ENCODE data around the gene FOCAD. TPM values are rescaled to one million over a fixed set of nuclear protein-coding genes. Genes with fewer than 3 reads are reported as not detected.

The FOCAD gene
- total and polyA plus RNA-seq, 8 donors = 5.6 to 212 (median 12.2) TPM

DNA sequence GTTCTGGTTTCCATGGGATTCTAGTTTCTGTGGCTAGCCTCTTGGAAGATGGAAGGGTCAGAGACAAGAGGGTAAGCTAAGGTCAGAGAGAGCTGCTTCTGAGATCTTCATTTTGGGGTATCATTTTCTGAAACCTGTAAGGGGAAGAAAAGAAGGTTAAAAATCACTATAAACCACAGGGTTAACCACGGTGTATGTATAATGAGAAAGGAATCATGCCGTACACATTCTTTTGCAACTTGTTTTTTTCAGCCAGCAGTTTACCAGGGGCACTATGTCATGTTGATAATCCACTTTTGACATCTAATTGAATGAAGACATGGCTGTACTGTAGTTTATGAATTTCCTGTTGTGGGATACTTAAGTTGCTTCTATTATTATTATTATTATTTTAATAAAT, 164.4 kb downstream of the FOCAD start:
- Histone ChIP-seq H3K9me3 (no peaks in the 10 kb centered on the region), H3K27ac (no peak overlapping the region), H3K4me1 (peaks cover 0 to 10% (median 0%) of the 10 kb centered on the region in 4 donors), H3K27me3 (no peaks in the 10 kb centered on the region), H3K36me3 (no peaks in the 10 kb centered on the region), H3K4me3 (no peak overlapping the region)
- WGBS, 5 donors = 50 to 76% (median 69%) methylated on average over 2 of the region's 2 CpGs
- intact Hi-C loops (cut with DNase I; ENCODE audit: low total_unique reads) = no loop called here
- TF ChIP-seq, protein P1, sequence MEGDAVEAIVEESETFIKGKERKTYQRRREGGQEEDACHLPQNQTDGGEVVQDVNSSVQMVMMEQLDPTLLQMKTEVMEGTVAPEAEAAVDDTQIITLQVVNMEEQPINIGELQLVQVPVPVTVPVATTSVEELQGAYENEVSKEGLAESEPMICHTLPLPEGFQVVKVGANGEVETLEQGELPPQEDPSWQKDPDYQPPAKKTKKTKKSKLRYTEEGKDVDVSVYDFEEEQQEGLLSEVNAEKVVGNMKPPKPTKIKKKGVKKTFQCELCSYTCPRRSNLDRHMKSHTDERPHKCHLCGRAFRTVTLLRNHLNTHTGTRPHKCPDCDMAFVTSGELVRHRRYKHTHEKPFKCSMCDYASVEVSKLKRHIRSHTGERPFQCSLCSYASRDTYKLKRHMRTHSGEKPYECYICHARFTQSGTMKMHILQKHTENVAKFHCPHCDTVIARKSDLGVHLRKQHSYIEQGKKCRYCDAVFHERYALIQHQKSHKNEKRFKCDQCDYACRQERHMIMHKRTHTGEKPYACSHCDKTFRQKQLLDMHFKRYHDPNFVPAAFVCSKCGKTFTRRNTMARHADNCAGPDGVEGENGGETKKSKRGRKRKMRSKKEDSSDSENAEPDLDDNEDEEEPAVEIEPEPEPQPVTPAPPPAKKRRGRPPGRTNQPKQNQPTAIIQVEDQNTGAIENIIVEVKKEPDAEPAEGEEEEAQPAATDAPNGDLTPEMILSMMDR (IDR thresholded peaks at IDR 0.05) = no peak
- TF ChIP-seq EP300 (IDR thresholded peaks at IDR 0.05) (no peak), POLR2AphosphoS5 (IDR thresholded peaks at IDR 0.05) (no peak), POLR2A (IDR thresholded peaks at IDR 0.05) (no peak)
- DNase-seq = no peak

GRCh38 chr9:20853866-20854265, 169.8 kb downstream of the FOCAD start:
- no peak for DNase-seq
- H3K36me3 ChIP-seq = no peaks in the 10 kb centered on the region
- no peak overlapping the region for H3K27ac ChIP-seq
- no peak overlapping the region for H3K4me3 ChIP-seq
- peaks cover 0 to 12% (median 0%) of the 10 kb centered on the region in 4 donors for H3K9me3 ChIP-seq
- H3K27me3 ChIP-seq = no peaks in the 10 kb centered on the region
- no peaks in the 10 kb centered on the region for H3K4me1 ChIP-seq
- no peak for TF ChIP-seq POLR2AphosphoS5 (IDR thresholded peaks at IDR 0.05)
- TF ChIP-seq, protein P1 (IDR thresholded peaks at IDR 0.05) = no peak
- no peak for TF ChIP-seq EP300 (IDR thresholded peaks at IDR 0.05)
- TF ChIP-seq POLR2A (IDR thresholded peaks at IDR 0.05) = no peak
- intact Hi-C loops (cut with DNase I; ENCODE audit: low total_unique reads) = no loop called here
- 76 to 87% (median 82%) methylated on average over 2 of the region's 2 CpGs for WGBS, 5 donors

DNA sequence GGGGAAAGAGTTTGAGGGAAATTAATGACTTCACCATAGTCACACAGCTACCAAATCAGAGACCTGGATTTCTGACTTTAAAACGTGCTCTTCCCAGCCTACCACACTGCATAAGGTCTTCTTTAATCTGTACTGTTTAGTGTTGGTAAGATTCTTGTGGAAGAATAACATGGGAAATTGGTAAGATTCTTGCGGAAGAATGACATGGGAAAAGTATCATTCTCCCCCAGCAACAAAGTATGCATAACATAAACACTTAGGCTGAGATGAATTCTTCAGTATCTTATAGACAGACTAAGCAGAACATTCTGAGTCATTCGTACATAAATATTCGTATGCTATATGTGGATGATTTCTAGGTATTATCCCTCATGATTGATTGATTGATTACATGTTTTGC, 170.4 kb downstream of the FOCAD start:
- no peaks in the 10 kb centered on the region for H3K36me3 ChIP-seq
- no peak overlapping the region for H3K27ac ChIP-seq
- H3K9me3 ChIP-seq = peaks cover 0 to 12% (median 0%) of the 10 kb centered on the region in 4 donors
- H3K4me1 ChIP-seq = no peaks in the 10 kb centered on the region
- no peak overlapping the region for H3K4me3 ChIP-seq
- no peak for DNase-seq
- intact Hi-C loops (cut with DNase I; ENCODE audit: low total_unique reads) = no loop called here
- H3K27me3 ChIP-seq = no peaks in the 10 kb centered on the region
- TF ChIP-seq POLR2A (IDR thresholded peaks at IDR 0.05) = no peak
- TF ChIP-seq POLR2AphosphoS5 (IDR thresholded peaks at IDR 0.05) = no peak
- no peak for TF ChIP-seq EP300 (IDR thresholded peaks at IDR 0.05)
- TF ChIP-seq, protein P1 (IDR thresholded peaks at IDR 0.05) = no peak
- WGBS, 5 donors = 68 to 80% (median 75%) methylated on average over 4 of the region's 4 CpGs

- Histone ChIP-seq H3K4me1 (no peaks in the 10 kb centered on the region), H3K27ac (no peak overlapping the region), H3K9me3 (no peaks in the 10 kb centered on the region), H3K4me3 (no peak overlapping the region), H3K36me3 (peaks cover 0 to 4% (median 2%) of the 10 kb centered on the region in 4 donors), H3K27me3 (no peaks in the 10 kb centered on the region)
- TF ChIP-seq POLR2A (IDR thresholded peaks at IDR 0.05) (no peak), EP300 (IDR thresholded peaks at IDR 0.05) (no peak), POLR2AphosphoS5 (IDR thresholded peaks at IDR 0.05) (no peak)
- TF ChIP-seq, protein P1 (IDR thresholded peaks at IDR 0.05) = no peak
- WGBS, 5 donors = 40 to 93% (median 85%) methylated on average over 2 of the region's 2 CpGs
- intact Hi-C loops (cut with DNase I; ENCODE audit: low total_unique reads) = no loop called here
- no peak for DNase-seq
These were observed 179.9 kb downstream of the FOCAD start for GRCh38 chr9:20863945-20864344.

Measured in stomach (tissue), 9 donors.